ACHN (cell line): ENCODE data around the gene PEMT.

Experiments
- DNase-seq: peaks from one replicate; pipeline ENCODE4 v3.0.0-alpha.2; 2015
- in situ Hi-C: cut with HindIII; loops from 2 replicates; pipeline ENCODE4 v1.10.0; 2017; ENCODE audit warnings: low sequenced_read_pairs, low pct_ligation_motif_present, low pct_unique_long_range_greater_than_20kb

PEMT gene

DNA sequence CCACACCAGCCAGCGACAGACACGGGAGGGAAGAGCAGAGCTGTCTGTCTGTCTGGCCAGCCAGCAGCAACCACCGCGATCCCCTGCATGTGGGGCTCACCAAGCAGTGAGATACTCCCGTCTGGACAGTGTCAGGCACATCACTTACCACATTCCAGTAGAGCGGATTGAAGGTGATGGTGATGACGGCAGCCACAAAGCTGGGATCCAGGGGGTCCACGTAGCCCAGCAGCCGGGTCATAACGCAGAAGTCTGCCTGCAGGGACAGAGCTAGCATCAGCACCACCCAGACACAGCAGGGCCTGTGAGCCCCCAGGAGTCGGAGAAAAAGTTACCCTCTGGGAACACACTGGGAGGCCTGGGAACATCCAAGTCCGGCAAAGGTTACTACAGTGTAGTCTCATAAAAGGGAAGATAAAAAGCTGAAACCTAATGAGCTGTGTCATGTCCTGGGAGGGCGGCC is 14.7 kb downstream of the PEMT start:
- in situ Hi-C loops, result no loop called here
- no peak for DNase-seq

DNA sequence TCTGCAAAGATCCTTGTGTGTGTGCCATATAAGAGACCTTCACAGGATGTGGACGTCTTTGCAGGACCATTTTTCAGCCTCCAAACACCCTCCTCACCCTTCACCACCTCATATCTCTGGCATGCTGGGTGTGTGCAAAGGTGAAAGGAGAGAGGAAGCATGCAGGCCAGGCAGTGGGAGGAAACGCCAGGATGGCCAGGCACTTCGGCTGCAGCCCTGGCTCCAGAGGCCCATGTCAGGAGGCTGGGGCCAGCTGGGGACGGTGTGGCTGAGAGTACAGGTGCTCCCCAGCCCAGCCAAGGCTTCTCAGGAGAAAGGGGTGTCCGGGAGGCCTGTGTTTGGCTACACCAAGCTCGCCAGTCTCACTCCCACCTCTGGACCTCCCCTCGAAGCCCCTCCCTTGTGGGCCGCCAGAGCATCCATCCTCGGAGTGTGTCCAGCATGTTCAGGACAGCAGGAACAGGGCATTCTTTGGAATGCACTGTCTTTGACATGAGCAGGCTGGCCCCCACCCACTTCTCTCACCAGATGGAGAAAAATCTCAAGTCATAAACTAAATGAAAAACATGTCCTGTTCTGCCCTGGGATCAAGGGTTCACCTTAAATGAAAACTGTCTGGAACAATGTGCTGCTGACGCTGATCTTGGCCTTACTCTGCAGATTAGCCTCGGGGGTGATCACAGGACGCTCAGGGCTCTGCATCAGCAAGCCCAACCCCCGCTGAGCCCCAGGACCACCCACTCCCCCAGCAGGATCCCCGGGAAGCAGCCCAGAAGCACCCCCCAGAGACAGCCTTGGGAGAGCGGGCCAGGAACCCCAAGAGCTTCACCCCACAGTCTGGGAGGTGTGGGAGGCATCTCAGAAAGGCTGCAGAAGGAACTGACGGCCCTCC is 15.9 kb downstream of the PEMT start:
- in situ Hi-C loops, result no loop called here
- DNase-seq, result no peak

DNA sequence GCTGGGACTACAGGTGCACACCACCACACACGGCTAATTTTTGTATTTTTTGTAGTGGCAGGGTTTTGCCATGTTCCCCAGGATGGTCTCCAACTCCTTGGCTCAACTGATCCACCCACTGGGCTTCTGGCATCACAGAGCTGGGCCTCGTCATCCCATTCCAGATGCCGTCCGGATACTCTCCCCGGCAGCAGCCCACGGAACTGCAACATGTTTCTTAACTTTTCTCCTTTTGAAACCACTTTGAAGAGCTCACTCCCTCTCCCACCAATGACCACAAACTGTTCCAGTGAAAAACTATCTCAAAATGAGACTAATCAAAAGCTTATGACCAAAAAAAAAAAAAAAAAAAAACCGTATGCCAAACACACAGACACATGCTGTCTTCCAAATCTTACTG is 17.6 kb downstream of the PEMT start:
- no peak for DNase-seq
- in situ Hi-C loops, result no loop called here

GRCh38 chr17:17572010-17572785 is 19.3 kb downstream of the PEMT start:
- in situ Hi-C loops, result no loop called here
- no peak for DNase-seq

GRCh38 chr17:17570798-17571716 is 20.5 kb downstream of the PEMT start:
- DNase-seq, result no peak
- in situ Hi-C loops, result no loop called here

GRCh38 chr17:17570140-17570797 is 21.2 kb downstream of the PEMT start:
- peak; percentile 47 for DNase-seq
- in situ Hi-C loops, result no loop called here

GRCh38 chr17:17569691-17570090 is 21.8 kb downstream of the PEMT start:
- no peak for DNase-seq
- in situ Hi-C loops, result no loop called here

GRCh38 chr17:17568772-17569195 is 22.7 kb downstream of the PEMT start:
- in situ Hi-C loops, result no loop called here
- DNase-seq, result peak; percentile 69

DNA sequence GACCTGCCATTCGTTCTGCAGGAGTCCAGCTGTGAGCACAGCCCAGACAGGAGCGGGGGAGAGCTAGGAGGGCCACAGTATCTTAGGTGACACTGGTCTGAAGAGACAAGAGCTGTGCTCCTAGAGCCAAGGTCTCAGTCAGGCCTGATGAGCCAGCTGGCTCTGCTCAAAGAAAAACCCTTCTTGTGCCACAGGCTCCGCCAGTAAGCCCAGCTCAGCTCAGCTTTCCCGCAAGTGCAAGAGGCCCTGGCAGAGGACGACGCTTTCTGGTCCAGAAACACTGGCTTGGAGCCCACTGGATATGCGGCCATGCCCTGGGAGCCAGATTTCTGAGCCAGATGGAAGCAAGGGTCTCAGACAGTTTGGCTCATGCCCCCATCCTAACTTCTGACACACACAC is 23.9 kb downstream of the PEMT start:
- in situ Hi-C loops, result no loop called here

DNA sequence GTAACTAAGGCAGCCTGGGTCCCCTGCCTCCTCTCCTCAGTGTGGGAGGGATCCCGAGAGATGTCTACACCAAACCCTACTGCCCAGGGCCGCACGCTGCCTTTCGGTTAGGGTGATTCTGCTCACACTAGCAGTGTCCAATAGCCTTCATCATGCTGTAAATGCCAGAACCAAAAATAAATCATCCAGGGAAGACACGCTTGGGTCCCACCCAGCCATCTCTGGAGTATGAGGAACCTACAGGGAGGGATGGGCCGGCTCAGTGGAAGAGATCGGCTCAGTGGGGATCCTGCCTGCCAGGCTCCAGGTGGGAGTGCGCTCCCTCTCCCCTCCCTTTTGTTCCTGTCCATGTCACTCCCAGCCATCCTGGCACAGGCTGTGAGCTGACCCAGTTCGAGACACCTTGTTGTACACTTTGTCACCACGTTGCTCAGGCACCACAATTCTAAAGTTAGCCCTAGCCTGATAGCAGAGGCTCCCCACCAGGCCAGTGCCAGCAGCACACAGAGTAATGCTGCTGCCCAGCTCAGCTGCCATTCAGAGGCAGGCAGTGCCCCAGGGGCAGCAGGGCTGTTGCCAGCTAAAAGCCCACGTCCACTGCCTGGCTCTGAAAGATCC is 24.5 kb downstream of the PEMT start:
- DNase-seq, result no peak
- in situ Hi-C loops, result no loop called here

More for the DNA sequence above, 23.9 kb downstream of the PEMT start:
- DNase-seq, result no peak

- DNase-seq, result no peak
- in situ Hi-C loops, result no loop called here
Measured at GRCh38 chr17:17565471-17566339, 25.8 kb downstream of the PEMT start.

DNA sequence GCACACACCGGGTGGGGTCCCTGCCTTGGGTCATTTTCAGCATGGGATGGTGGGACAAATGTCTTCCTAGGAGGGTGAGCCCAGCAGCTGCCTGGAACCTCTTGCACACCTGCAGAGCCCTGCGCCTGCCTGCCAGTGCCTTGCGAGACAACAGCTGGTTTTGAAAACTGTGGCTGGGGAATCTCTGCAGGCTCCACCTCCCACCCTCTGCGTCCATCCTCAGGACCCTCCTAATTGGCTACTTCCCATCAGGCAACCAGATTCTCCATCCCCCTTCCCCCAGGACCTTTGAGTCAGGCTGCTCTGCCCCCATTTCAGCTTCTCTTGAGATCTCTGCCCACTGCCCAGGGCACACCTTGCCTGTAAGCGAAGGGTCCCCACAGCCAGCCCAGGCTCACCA is 26.6 kb downstream of the PEMT start:
- DNase-seq, result no peak
- in situ Hi-C loops, result no loop called here

DNA sequence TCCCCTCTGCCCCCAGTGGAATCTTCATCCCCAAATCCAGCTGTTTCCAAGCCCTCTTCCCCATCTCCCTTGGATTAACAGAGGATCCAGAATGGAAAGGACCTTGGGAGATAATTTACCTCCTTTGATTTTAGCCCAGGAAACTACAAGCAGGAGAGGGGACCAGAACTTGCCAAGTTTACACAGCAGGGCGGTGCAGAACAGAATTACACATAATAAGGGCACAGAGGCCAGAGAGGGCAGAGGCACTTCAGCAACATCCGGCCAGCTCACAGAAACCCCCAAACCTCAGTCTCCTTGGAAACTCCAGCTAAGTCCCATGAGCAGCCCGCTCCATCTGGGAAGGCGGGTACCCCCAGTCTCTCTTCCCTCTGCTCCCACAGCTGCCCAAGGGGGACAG is 27.2 kb downstream of the PEMT start:
- in situ Hi-C loops, result no loop called here
- no peak for DNase-seq

- in situ Hi-C loops, result no loop called here
- DNase-seq, result no peak
Measured at GRCh38 chr17:17563530-17563929, 28.0 kb downstream of the PEMT start.

DNA sequence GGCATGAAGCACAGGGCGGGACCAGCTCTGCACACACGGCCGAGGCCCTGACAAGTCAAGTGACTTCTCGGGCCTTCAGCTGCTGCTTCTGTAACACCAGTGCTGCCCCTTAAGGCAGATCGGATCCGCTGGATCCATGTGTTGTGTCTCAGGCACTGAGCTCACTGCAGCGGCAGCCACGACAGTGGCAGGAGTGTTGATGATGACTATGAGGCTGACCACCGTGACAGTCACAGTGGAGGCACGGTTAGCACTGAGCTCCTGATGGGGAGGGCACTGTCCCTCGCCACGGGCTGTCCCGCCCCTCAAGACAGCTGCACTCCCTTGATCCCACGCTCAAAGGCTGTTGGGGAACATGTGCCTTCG is 29.4 kb downstream of the PEMT start:
- DNase-seq, result no peak
- in situ Hi-C loops, result no loop called here

DNA sequence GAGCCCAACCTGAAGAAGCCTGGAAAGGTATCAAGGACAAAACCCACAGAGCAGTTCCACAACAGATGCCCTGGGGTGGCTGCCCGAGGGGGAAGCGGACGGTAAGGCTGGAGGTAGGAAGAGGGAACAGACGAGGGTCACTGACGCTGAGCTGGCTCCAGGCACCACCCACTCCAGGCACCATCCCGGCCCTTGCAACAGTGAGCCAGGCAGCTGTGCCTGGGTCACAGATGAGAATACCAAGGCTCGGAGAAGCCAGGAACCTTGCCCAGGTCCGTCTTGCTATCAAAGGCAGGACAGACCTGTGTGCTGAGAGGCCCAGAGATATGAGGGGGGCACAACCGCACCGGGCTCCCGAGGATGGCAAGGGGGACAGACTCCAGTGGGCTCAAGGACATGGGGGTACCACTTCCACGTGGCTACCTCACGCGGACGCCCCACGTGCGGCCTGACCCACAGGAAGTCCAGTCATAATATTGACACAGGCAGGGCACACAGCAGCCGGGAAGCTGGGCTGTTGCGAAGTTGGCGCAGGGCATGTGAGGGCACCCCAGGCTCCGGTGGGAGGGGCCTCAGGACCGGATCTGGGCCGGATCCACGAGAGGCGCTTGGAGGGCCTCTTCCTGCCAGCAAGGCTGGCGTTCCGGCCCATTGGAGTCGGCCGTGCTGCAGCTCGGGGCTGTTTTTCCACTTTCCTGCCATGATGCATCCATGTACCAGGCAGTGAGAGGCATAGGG is 29.9 kb downstream of the PEMT start:
- no peak for DNase-seq
- in situ Hi-C loops, result no loop called here
